GM18951 (cell line): Measurements from ENCODE around the gene AP2A2.

ENCODE experiments used
- POLR2A ChIP-seq: IDR thresholded peaks from 4 replicates; pipeline ENCODE4 v1.6.1; 2011; ENCODE audit warnings: mild to moderate bottlenecking; ENCODE audit not compliant: insufficient read length, insufficient read depth; ENCODE audit errors: extremely low read depth
- in situ Hi-C: fragments of 300-500 bp; cut with MboI; formaldehyde crosslinking; loops from one replicate; pipeline ENCODE4 v1.12.0; 2022; ENCODE audit warnings: low sequenced_read_pairs, mixed read lengths, inconsistent platforms; ENCODE audit not compliant: unreplicated experiment

The AP2A2 gene

GRCh38 chr11:1034456-1035295, 109.0 kb downstream of the AP2A2 start:
- TF ChIP-seq POLR2A = no peak
- in situ Hi-C loops = loop anchor here (25.0 kb wide), 1 partner anchor 147 kb away; no protein-coding TSS in a partner anchor

DNA sequence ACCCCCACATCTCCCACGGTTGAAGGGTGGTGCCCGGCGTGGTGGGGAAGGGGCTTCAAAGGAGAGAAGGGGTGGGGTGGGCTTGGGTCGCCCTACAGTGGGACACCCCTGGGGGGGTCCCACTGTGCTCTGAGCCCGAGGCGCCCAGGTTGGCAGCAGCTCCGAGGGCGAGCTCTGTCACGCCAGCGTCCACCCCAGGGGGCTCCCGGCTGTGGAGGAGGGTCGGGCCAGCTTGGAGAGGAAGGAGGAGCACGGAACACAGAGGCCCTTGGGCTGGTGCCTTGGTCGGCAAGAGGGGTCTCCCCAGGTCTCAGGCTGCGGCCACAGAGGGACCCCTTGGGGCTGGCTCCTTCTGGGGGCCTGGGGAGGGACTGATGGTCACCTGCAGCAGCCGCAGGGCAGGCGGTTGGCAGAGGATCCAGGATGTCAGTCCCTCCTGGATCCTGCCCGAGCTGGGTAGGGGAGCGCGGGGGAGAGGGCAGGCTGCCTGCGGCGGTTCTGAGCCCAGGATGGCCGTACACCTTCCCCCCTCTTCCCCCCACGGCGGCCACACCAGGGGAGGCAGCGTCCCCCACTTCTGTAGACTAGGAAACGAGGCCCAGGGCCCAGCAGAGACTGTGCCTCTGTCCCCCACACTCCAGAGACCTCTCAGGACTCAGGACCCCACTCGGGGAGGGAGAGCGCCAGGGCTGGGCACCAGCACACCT, 110.1 kb downstream of the AP2A2 start:
- in situ Hi-C loops = loop anchor here (25.0 kb wide), 1 partner anchor 148 kb away; no protein-coding TSS in a partner anchor
- TF ChIP-seq POLR2A = no peak

- in situ Hi-C loops = loop anchor here (25.0 kb wide), 1 partner anchor 149 kb away; no protein-coding TSS in a partner anchor
- TF ChIP-seq POLR2A = no peak
Observed at GRCh38 chr11:1036303-1036923, 110.7 kb downstream of the AP2A2 start, which contains the start of gene MUC6. TSS of gene MUC6 (minus strand) at chr11:1036718. CDS start at chr11:1036655, 63 bp downstream.

DNA sequence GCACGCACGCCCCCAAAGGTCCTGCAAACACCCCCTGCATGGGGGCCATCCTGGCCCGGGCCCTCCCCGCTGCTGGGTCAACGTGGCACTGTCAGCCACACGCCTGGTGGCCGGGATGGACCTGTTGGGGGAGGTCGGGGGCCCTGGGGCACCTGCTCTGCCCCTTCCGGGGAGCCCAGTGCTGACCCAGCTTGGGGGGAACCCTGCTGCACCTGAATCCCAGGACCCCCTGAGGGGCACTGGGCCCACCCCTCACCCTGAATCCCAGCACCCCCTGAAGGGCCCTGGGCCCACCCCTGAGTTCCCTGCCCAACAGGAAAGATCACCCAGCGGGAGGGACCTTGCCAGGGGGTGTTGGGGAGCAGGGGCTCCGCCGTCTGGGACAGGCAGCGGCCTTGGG, 111.3 kb downstream of the AP2A2 start:
- in situ Hi-C loops = loop anchor here (25.0 kb wide), 1 partner anchor 150 kb away; no protein-coding TSS in a partner anchor

GRCh38 chr11:1037506-1038055, 111.9 kb downstream of the AP2A2 start:
- in situ Hi-C loops = loop anchor here (25.0 kb wide), 1 partner anchor 150 kb away; no protein-coding TSS in a partner anchor
- no peak for TF ChIP-seq POLR2A

More for the DNA sequence above, 111.3 kb downstream of the AP2A2 start:
- no peak for TF ChIP-seq POLR2A

DNA sequence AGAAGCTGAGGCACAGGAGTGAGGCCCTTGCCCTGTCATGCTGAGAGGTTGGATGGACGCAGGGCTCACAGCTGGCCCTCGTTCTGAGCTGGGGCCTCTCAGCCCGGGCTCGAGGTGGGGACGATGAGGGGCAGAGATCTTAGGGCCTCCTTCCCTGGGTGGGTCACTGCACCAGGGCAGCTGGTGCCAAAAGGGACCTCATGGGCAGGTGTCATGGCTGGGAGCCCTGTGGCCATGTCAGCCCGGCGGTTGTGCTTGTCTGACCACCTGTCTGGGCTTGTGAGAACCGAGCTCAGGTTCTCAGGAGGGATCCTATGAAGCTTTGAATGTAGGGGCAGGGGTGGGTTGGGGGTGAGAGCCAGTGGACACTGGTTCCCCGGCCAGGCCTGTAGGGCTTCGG, 112.7 kb downstream of the AP2A2 start:
- in situ Hi-C loops = loop anchor here (25.0 kb wide), 1 partner anchor 151 kb away; no protein-coding TSS in a partner anchor
- no peak for TF ChIP-seq POLR2A

DNA sequence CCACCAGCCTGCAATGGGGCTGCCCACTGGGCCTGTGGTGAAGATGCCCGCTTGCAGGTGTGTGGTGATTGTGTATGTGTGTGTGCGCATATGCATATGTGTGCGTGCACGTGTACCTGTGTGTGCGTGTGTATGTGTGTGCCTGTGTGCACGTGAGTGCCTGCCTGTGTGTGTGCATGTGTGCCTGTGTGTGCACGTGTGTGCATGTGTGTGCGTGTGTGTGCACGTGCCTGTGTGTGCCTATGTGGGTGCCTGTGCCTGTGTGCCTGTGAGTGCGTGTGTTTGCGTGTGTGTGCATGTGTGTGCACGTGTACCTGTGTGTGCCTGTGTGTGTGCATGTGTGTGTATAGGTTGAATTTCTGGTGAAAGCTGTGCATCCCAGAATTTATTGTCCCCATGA, 113.3 kb downstream of the AP2A2 start:
- TF ChIP-seq POLR2A = no peak
- in situ Hi-C loops = loop anchor here (25.0 kb wide), 1 partner anchor 152 kb away; no protein-coding TSS in a partner anchor

DNA sequence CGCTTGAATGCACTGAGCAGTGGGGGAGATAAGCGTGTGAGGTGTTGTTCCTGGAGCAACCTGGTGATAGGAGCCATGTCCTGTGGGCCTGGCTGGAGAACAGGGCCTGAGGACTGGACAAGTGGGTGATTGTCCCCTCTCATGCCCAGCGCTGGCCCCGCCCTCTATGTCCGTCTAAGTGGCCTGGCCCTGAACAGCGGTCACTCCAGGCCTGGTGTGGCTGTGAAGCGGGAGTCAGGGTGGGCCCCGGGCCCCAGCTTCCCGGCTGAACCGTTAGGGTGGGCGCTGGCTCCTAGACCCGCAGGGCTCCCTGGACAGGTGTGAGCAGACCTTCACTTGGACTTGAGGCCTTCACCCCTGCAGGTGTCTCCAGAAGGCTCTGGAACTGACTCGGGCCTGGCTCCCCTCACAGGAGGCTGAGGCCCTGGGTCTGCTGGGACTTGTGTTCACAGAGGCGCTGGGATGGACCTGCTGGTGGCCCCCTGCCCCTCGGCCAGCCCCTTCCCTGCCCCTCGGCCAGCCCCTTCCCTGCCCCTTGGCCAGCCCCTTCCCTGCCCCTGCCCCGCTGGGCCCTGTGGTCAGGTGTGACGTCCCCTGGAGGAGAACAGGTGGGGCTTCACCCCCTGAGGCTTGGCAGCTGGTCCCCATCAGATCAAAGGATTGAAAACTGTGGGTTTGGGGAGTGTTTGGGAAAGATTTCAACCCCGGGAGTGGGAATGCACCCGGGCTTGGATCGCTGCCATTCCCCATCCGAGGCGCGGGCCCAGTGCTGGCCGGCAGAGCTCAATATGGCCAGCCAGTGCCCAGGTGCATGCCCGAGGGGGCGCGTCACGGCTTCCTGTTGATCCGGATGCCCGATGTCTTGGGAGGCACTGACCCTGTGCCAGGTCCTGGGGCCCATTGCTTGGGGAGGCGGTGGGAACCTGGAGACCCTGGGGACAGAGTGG, 114.1 kb downstream of the AP2A2 start:
- TF ChIP-seq POLR2A = no peak
- in situ Hi-C loops = loop anchor here (25.0 kb wide), 1 partner anchor 152 kb away; no protein-coding TSS in a partner anchor

GRCh38 chr11:1040428-1041148, 114.9 kb downstream of the AP2A2 start:
- TF ChIP-seq POLR2A = no peak
- in situ Hi-C loops = loop anchor here (25.0 kb wide), 1 partner anchor 153 kb away; no protein-coding TSS in a partner anchor

DNA sequence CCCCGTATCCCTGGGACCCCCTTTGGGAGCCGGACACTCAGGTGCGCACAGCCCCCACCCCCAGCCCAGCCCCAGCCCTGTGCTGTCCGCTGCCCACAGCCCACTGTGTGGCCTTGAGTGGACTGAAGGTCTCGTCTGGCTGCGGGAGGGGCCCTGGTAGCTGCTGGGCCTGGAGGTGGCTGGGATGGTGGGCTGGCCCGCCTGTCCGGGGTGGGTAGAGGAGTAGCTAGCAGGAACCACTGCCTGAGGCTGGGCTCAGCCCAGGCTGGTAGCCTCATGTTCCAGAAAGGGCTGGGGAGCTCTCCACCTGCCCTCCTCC, 115.4 kb downstream of the AP2A2 start:
- in situ Hi-C loops = loop anchor here (25.0 kb wide), 1 partner anchor 154 kb away; no protein-coding TSS in a partner anchor
- no peak for TF ChIP-seq POLR2A

GRCh38 chr11:1041471-1041870, 115.8 kb downstream of the AP2A2 start:
- no peak for TF ChIP-seq POLR2A
- in situ Hi-C loops = loop anchor here (25.0 kb wide), 1 partner anchor 154 kb away; no protein-coding TSS in a partner anchor
